ENCODE measurements around the gene NFATC3. TPM values are rescaled to one million over a fixed set of nuclear protein-coding genes. Genes with fewer than 3 reads are reported as not detected.
A peak's percentile ranks its signal among the peaks of the same experiment; 100 is the strongest.

Gene NFATC3
- total RNA-seq, 2 experiments from 2014 or later, result 208 to 209 TPM

DNA sequence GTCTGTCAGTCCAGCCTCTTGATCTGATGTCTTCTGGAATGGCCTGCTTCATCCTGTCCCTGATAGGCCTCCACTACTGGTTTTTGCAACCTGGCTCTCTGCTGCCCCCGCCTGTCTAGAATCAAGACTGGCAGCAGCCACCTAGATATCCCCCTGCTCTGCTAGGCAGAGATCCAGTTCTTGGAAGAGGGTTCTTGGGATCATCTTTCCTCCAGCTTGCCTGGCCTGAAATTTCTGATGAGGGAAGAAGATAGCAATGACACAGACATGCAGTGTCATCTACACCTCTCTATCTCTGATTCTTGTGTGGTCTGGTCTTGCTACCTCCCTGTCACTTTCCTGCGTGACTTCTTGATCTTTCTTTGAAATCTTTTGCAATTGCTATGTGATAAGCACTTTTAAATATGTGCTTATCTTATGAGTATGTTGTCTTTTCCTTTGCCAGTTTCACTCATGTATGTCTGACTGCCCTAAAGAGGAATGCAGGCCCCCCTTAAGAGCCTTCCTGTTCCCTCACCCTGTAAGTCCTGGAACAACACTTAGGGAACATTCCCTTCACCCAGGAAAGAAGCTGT, 20.3 kb upstream of the NFATC3 start:
- DNase-seq, result peak; percentile 83
- Mint-ChIP-seq H3K4me1 (peaks cover 88% of the 10 kb centered on the region), H3K27me3 (no peaks in the 10 kb centered on the region), H3K36me3 (ENCODE audit: low read depth) (peaks cover 45% of the 10 kb centered on the region), H3K9me3 (no peaks in the 10 kb centered on the region), H3K27ac (peak overlapping the region; percentile 84), H3K4me3 (no peak overlapping the region)
- CTCF ChIA-PET, result interaction anchor here (0.5 to 6.9 kb wide), 20 partner anchors 10 to 224 kb away, joined by 3 to 61 read pairs (median 4); partner anchors contain the start of genes DDX28, DUS2 and NFATC3
- POLR2A ChIA-PET, result interaction anchor here (1.0 to 18.9 kb wide), 7 partner anchors 10 to 133 kb away, joined by 3 to 514 read pairs (median 4); partner anchors contain the start of genes CTRL, DDX28, DPEP2 and DUS2

DNA sequence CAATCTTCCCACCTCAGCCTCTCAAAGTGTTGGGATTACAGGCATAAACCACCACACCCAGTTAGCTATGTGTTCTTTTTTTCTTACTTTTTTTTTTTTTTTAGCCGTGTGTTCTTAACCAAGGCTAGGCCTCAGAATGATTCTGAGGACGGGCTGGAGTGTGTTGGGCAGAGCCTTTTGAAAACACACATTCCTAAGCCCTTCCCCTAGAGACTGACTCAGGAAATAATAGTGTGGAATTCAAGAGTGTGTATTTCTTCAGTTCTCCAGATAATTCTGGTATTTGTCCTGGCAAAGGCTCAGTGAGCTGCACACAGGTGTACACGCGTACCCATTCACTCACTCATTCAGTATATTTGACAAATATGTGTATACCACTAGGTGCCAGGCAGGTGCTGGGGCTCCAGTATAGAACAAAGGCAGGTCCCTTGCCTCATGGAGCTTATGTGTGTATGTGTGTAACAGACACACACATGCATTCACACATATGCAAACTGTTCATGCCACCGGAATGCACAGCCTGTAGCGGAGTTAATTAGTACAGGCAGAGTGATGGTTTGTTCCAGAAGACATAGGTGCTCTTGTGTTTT, 19.4 kb upstream of the NFATC3 start:
- no peaks in the 10 kb centered on the region for H3K9me3 Mint-ChIP-seq
- POLR2A ChIA-PET, result interaction anchor here (1.0 to 18.9 kb wide), 5 partner anchors 9 to 130 kb away, joined by 3 to 514 read pairs (median 5); partner anchors contain the start of genes DDX28, DPEP2, DUS2 and NFATC3

DNA sequence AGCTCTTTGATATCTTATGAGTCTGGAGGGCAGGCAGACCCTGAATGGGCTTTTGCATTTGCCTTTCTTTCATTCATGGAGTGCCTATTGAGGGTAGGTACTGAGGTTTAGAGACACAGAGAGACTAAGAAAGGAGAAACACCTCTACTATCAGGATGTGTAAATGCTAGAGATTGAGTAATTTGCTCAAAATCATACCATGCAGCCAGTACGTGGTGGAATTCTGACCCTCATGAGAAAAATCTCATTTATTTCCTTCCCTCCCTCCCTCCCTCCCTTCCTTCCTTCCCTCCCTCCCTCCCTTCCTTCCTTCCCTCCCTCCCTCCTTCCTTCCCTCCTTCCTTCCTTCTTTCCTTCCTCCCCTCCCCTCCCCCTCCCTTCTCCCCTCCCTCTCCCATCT, 18.4 kb upstream of the NFATC3 start:
- H3K4me3 Mint-ChIP-seq, result no peak overlapping the region
- DNase-seq, result no peak
- H3K36me3 Mint-ChIP-seq (ENCODE audit: low read depth), result peaks cover 50% of the 10 kb centered on the region
- ChIA-PET CTCF (interaction anchor here (2.2 to 6.9 kb wide), 4 partner anchors 8 to 26 kb away, joined by 9 to 61 read pairs (median 30); partner anchors contain the start of gene NFATC3), POLR2A (interaction anchor here (6.4 to 18.9 kb wide), 2 partner anchors 8 to 17 kb away, joined by 40 to 514 read pairs; partner anchors contain the start of gene NFATC3)
- no peaks in the 10 kb centered on the region for H3K9me3 Mint-ChIP-seq
- H3K27ac Mint-ChIP-seq, result peak overlapping the region; percentile 84
- no peaks in the 10 kb centered on the region for H3K27me3 Mint-ChIP-seq
- peaks cover 90% of the 10 kb centered on the region for H3K4me1 Mint-ChIP-seq

More for the DNA sequence above, 19.4 kb upstream of the NFATC3 start:
- Mint-ChIP-seq H3K4me3 (no peak overlapping the region), H3K4me1 (peaks cover 90% of the 10 kb centered on the region), H3K27me3 (no peaks in the 10 kb centered on the region), H3K27ac (peak overlapping the region; percentile 84), H3K36me3 (ENCODE audit: low read depth) (peaks cover 48% of the 10 kb centered on the region)
- CTCF ChIA-PET, result interaction anchor here (0.6 to 6.9 kb wide), 15 partner anchors 9 to 225 kb away, joined by 3 to 61 read pairs (median 4); partner anchors contain the start of genes DDX28, DUS2 and NFATC3
- DNase-seq, result no peak

DNA sequence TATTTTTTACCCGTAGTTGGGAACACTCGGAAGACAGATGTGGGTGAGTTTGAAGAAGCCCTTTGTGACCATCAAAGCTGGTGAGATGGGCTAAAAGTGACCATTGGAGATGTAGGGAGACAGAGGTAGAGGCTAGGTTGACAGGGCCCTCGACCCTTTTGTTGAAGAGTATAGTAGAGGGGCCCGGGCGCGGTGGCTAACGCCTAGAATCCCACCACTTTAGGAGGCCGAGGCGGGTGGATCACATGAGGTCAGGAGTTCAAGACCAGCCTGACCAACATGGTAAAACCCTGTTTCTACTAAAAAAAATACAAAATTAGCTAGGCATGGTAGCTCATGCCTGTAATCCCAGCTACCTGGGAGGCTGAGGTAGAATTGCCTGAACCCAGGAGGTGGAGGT, 16.2 kb upstream of the NFATC3 start:
- Mint-ChIP-seq H3K36me3 (ENCODE audit: low read depth) (peaks cover 55% of the 10 kb centered on the region), H3K27ac (peak overlapping the region; percentile 95)
- CTCF ChIA-PET, result interaction anchor here (0.7 to 4.4 kb wide), 8 partner anchors 11 to 92 kb away, joined by 3 to 29 read pairs (median 3); partner anchors contain the start of genes DDX28, DUS2 and NFATC3

DNA sequence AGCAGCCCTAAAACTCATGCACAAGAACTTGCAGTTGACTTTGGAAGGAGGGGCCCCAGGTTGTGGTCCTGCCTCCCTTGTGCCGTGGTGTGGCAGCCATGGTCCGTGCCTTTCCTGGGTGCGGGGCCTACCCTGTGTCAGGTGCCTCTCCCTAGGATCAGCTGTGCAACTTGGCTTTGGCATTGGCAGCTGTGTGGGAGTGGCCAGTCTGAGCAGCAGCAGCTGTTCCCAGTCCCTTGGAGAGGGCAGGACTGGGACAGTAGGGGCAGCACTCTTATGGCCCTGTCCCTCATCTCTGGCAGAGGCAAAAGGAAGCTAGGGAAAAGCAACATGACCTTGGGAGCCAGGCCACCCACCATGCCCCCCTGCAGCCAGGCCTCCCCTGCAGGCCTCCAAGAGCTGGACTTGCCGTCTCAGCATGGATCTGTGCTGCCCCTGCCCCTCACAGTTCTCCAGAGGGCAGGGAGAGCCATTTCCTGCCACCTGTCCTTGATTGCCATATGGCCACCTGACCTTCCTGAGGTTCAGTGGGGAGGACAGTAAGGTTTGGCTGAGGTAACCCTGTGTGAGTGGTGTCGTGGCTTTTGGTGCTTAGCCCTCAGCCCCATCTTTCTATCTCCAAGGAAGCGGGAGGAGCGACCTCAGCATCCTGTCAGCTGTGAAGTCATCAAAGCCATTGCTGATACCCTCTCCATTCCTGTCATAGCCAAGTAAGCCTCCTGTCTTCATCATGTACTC, 15.5 kb upstream of the NFATC3 start:
- H3K27me3 Mint-ChIP-seq, result no peaks in the 10 kb centered on the region
- H3K27ac Mint-ChIP-seq, result peak overlapping the region; percentile 95
- H3K4me1 Mint-ChIP-seq, result peaks cover 88% of the 10 kb centered on the region
- H3K4me3 Mint-ChIP-seq, result peak overlapping the region; percentile 54
- peak; percentile 83 for DNase-seq
- CTCF ChIA-PET, result interaction anchor here (1.3 to 4.4 kb wide), 7 partner anchors 10 to 93 kb away, joined by 3 to 29 read pairs (median 3); partner anchors contain the start of gene NFATC3
- peaks cover 56% of the 10 kb centered on the region for H3K36me3 Mint-ChIP-seq (ENCODE audit: low read depth)
- H3K9me3 Mint-ChIP-seq, result no peaks in the 10 kb centered on the region
- POLR2A ChIA-PET, result interaction anchor here (0.5 to 18.9 kb wide), 10 partner anchors 10 to 350 kb away, joined by 3 to 514 read pairs (median 6); partner anchors contain the start of genes DDX28, DUS2, GFOD2 and NFATC3

More for the DNA sequence above, 16.2 kb upstream of the NFATC3 start:
- no peak for DNase-seq
- Mint-ChIP-seq H3K4me3 (no peak overlapping the region), H3K9me3 (no peaks in the 10 kb centered on the region), H3K27me3 (no peaks in the 10 kb centered on the region), H3K4me1 (peaks cover 88% of the 10 kb centered on the region)
- POLR2A ChIA-PET, result interaction anchor here (1.5 to 18.9 kb wide), 6 partner anchors 9 to 350 kb away, joined by 3 to 514 read pairs (median 18); partner anchors contain the start of genes DDX28, DUS2, GFOD2 and NFATC3

DNA sequence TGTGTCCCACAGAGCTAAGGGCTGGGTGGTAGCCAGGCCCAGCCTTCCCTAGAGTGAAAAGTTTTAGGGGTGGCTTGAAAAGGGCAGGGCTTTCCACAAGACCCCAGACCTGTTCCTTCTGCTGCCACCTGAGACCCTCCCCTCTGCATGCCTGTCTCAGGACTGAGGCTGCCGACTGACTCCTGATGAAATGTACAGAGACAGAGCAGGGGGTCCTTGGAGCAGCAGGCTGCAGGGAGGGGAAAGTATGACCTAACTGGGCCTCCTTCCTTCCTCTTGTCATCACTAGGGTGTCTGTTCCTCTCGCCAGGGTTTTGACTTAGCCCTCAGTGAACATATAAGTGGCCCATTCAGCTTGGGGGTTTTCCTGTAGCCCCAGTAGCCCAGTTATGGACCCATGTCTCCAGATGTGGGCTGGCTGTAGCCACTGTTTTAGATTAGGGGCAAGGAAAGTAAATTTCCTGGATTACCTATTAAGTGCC, 14.9 kb upstream of the NFATC3 start:
- CTCF ChIA-PET, result interaction anchor here (1.0 to 4.4 kb wide), 6 partner anchors 7 to 78 kb away, joined by 3 to 29 read pairs (median 5); partner anchors contain the start of gene NFATC3
- Mint-ChIP-seq H3K9me3 (no peaks in the 10 kb centered on the region), H3K27me3 (no peaks in the 10 kb centered on the region), H3K4me3 (peak overlapping the region; percentile 54), H3K4me1 (peaks cover 88% of the 10 kb centered on the region), H3K27ac (peak overlapping the region; percentile 95), H3K36me3 (ENCODE audit: low read depth) (peaks cover 60% of the 10 kb centered on the region)
- DNase-seq, result peak; percentile 45
- POLR2A ChIA-PET, result interaction anchor here (0.7 to 18.9 kb wide), 10 partner anchors 11 to 507 kb away, joined by 3 to 514 read pairs (median 6); partner anchors contain the start of genes DDX28, DUS2, GFOD2 and NFATC3

DNA sequence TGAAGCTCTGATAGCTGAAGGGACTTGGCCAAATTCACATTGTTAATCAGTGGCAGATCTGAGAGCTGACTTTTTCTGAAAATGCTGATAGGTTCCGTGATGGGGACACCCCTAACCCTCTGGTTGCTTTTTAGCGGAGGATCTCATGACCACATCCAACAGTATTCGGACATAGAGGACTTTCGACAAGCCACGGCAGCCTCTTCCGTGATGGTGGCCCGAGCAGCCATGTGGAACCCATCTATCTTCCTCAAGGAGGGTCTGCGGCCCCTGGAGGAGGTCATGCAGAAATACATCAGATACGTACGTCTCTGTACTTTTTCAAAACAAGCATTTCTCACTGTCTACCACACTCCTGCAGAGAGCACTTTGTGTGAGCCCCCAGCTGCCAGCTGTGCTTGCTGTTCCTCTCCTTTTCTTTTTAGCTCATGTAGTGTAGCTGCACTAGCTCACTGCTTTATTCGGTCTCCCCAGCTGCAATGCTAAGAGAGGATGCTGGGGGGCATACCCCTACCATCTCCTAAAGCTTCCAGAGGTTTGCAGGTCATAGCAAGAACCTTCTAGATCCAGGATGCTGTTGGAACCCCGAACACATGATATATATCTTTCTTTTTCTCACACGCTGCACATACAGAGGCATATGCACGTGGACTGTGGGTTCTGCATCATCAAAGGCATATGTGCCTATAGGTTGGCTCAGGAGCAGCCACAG, 14.2 kb upstream of the NFATC3 start:
- Mint-ChIP-seq H3K27me3 (no peaks in the 10 kb centered on the region), H3K9me3 (no peaks in the 10 kb centered on the region), H3K27ac (peak overlapping the region; percentile 95), H3K4me3 (no peak overlapping the region), H3K4me1 (peaks cover 88% of the 10 kb centered on the region), H3K36me3 (ENCODE audit: low read depth) (peaks cover 67% of the 10 kb centered on the region)
- ChIA-PET CTCF (interaction anchor here (1.0 to 4.4 kb wide), 5 partner anchors 8 to 79 kb away, joined by 3 to 29 read pairs (median 4); partner anchors contain the start of gene NFATC3), POLR2A (interaction anchor here (1.0 to 18.9 kb wide), 7 partner anchors 11 to 508 kb away, joined by 3 to 514 read pairs (median 17); partner anchors contain the start of genes DDX28, DUS2, NFATC3 and PSMB10)
- peak; percentile 50 for DNase-seq

DNA sequence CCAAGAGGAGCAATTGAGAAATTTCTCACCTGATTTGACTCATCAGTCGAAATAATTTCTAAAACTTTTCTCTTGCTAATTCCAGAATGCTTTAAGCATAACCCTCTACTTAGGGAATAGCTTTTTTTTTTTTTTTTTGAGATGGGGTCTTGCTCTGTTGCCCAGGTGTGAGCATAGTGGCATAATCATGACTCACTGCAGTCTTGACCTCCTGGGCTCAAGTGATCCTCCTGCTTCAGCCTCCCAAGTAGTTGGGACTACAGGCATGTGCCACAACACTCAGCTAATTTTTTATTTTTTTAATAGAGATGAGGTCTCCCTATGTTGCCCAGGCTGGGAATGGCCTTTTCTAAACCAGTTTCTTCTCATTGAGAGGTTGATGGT, 13.7 kb upstream of the NFATC3 start:
- no peaks in the 10 kb centered on the region for H3K27me3 Mint-ChIP-seq
- DNase-seq, result no peak
- H3K4me1 Mint-ChIP-seq, result peaks cover 88% of the 10 kb centered on the region
- no peak overlapping the region for H3K4me3 Mint-ChIP-seq
- ChIA-PET POLR2A (interaction anchor here (1.0 to 18.9 kb wide), 5 partner anchors 12 to 88 kb away, joined by 3 to 514 read pairs (median 18); partner anchors contain the start of genes DDX28, DUS2 and NFATC3), CTCF (interaction anchor here (1.1 to 5.1 kb wide), 3 partner anchors 8 to 13 kb away, joined by 3 to 65 read pairs (median 16); partner anchors contain the start of gene NFATC3)
- peaks cover 70% of the 10 kb centered on the region for H3K36me3 Mint-ChIP-seq (ENCODE audit: low read depth)
- H3K27ac Mint-ChIP-seq, result peak overlapping the region; percentile 95
- H3K9me3 Mint-ChIP-seq, result no peaks in the 10 kb centered on the region

DNA sequence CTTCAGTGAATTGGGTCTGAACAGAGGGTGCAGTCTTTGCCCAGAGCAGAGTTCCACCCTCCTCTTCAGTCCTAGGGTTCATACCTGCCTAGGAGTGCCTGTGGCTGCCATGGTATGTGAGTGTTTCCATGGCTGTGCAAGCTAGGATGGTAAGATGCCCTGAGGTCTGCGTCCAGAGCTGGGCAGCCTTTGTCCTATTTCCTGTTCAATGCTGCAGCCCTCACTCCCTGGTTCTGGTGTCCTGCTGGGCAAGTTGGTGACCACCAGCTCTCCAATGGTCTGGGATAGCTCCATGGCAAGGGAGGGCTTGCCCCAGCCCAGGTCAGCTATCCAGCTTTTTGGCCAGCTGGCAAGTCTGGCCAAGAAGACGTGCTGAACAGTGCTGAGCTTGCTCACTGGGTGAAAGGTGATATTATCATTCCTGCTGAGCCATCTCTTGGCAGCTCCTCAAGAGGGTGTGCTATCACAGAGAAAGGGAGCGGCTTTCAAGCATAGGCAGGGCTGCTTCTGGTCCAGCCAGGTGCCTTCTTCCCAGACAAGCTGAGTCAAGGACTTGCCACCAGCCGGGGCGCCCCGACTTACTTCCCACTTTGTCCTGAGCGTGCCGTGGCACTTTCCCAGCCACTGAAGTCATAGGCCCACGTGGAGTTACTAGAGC, 13.0 kb upstream of the NFATC3 start:
- Mint-ChIP-seq H3K27me3 (no peaks in the 10 kb centered on the region), H3K36me3 (ENCODE audit: low read depth) (peaks cover 72% of the 10 kb centered on the region), H3K27ac (peak overlapping the region; percentile 95), H3K4me3 (no peak overlapping the region), H3K9me3 (no peaks in the 10 kb centered on the region), H3K4me1 (peaks cover 87% of the 10 kb centered on the region)
- ChIA-PET CTCF (interaction anchor here (1.1 to 5.1 kb wide), 4 partner anchors 7 to 12 kb away, joined by 3 to 65 read pairs (median 29); partner anchors contain the start of gene NFATC3), POLR2A (interaction anchor here (1.4 to 18.9 kb wide), 5 partner anchors 12 to 135 kb away, joined by 3 to 514 read pairs (median 18); partner anchors contain the start of genes DDX28, DUS2, NFATC3 and PSMB10)
- no peak for DNase-seq

DNA sequence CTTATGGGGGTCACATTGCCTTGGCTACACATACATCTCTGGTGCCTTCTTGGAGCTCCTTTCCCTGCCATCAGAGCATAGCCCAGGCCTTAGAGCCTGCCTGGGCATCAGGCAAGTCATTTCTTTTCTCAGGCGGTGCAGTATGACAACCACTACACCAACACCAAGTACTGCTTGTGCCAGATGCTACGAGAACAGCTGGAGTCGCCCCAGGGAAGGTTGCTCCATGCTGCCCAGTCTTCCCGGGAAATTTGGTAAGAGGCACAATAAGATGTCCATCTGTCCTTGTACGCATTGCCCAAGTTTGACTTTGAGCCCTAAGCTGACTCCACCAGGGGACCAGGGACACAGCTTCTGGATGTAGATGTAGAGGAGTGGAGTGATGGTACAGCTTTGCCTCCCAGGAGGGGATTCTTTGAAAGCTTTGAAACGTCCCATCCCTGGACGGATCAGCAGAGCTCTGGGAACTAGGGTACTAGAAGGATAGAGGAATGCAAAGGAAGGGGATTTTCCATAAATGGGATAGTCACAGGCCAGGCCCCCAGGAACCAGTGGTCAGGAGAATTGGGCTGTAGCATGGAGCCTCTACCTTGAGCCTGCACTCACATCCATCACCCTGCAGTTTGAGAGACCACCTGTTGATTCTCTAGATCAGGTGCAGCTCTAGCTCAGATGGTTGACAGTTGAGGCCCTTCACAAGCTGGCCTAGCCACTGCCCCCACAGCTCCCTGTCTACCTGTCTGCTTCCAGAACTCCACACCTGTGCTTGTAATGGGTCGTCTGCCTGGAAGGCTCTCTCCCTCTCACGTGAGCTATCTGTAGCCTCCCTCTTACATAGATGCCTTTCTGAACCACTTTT, 11.0 kb upstream of the NFATC3 start:
- H3K27ac Mint-ChIP-seq, result peak overlapping the region; percentile 95
- peaks cover 77% of the 10 kb centered on the region for H3K36me3 Mint-ChIP-seq (ENCODE audit: low read depth)
- DNase-seq, result no peak
- no peaks in the 10 kb centered on the region for H3K9me3 Mint-ChIP-seq
- POLR2A ChIA-PET, result interaction anchor here (1.1 to 18.9 kb wide), 8 partner anchors 10 to 241 kb away, joined by 4 to 514 read pairs (median 6); partner anchors contain the start of genes DDX28, DUS2, NFATC3 and PSMB10
- H3K4me1 Mint-ChIP-seq, result peaks cover 89% of the 10 kb centered on the region
- H3K4me3 Mint-ChIP-seq, result peak overlapping the region; percentile 58
- CTCF ChIA-PET, result interaction anchor here (0.7 to 5.1 kb wide), 7 partner anchors 10 to 258 kb away, joined by 3 to 65 read pairs (median 4); partner anchors contain the start of genes NFATC3 and SLC7A6
- no peaks in the 10 kb centered on the region for H3K27me3 Mint-ChIP-seq
